Neural progenitor cell (in vitro differentiated cells): Measurements from ENCODE around the gene ODAD2.

Experiments
- CTCF ChIP-seq: fragments of 200-600 bp; sonication (generic); IDR thresholded peaks from 2 replicates; pipeline ENCODE4 v1.5.1; 2017; ENCODE audit warnings: antibody characterized with exemption, mild to moderate bottlenecking
- EZH2 ChIP-seq: fragments of 200-600 bp; sonication (generic); IDR thresholded peaks from 2 replicates; pipeline ENCODE4 v1.6.1; 2017; ENCODE audit warnings: antibody characterized with exemption, mild to moderate bottlenecking, moderate library complexity

DNA sequence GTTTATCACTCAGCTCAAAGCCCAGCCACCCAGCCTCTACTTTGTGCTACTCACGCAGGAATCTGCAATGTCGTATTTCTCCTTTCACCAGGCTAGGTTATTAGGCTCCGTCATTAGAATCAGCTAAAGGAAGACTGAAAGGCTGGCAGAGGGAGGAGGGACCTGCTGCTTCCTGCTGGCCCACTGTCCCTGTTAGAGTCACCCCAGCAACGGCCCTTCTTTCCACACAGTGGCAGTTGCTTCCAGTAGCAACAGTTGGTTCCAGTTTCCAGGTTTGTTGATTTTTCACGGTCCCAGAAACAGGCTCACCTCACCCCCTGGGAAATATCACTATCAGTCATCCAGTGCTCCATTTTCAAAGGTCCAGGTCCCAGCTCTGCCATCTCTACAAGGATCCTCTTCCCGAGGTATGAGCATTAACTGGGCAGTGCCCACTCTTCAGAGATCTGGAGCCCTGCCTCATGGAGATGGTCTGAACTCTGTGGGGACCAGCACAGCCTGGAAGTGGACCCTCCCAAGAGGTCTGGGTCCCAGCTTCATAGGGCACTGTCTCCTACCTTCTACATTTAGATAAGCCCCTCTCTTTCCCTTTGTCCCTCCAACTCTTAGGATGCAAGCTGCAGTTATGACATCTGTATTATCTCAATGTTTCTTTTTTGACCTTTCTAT is 15.9 kb downstream of the ODAD2 start:
- TF ChIP-seq CTCF (no peak), EZH2 (no peak)
